ENCODE measurements around the gene SLC51A. TPM values are rescaled to one million over a fixed set of nuclear protein-coding genes. Genes with fewer than 3 reads are reported as not detected.
A peak's percentile ranks its signal among the peaks of the same experiment; 100 is the strongest.
"Not testable (repeated sequence)": the region's sequence is repeated elsewhere in the genome, so short reads cannot be mapped to it uniquely, and the experiment has no call there.

The SLC51A gene
- total RNA-seq, 1 donor from 2014 or later = 0.60 TPM

DNA sequence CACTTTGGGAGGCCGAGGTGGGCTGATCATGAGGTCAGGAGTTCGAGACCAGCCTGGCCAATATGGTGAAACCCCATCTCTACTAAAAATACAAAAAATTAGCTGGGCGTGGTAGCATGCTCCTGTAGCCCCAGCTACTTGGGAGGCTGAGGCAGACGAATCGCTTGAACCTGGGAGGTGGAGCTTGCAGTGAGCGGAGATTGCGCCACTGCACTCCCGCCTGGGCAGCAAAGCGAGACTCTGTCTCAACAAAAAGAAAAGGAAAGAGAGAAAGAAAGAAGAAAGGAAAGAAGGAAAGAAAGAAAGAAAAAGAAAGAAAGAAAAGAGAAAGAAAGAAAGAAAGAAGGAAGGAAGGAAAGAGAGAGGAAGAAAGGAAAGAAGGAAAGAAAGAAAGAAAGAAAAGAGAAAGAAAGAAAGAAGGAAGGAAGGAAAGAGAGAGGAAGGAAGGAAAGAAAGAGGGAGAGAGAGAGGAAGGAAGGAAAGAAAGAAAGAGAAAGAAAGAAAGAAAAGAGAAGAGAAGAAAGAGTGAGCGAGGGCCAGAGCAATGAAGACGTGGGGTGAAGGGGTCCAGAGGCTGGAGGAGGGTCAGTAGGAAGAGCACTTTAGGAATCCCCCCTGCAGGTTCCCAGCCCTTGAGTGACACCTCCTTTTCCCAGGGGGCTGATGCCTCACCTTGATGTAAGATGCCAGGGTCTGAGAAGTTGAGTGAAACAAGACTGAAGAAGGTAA lies 6.2 kb upstream of the SLC51A start:
- intact Hi-C loops (cut with DNase I); DNase-seq (ENCODE audit: missing footprints); ATAC-seq: not testable (repeated sequence)

DNA sequence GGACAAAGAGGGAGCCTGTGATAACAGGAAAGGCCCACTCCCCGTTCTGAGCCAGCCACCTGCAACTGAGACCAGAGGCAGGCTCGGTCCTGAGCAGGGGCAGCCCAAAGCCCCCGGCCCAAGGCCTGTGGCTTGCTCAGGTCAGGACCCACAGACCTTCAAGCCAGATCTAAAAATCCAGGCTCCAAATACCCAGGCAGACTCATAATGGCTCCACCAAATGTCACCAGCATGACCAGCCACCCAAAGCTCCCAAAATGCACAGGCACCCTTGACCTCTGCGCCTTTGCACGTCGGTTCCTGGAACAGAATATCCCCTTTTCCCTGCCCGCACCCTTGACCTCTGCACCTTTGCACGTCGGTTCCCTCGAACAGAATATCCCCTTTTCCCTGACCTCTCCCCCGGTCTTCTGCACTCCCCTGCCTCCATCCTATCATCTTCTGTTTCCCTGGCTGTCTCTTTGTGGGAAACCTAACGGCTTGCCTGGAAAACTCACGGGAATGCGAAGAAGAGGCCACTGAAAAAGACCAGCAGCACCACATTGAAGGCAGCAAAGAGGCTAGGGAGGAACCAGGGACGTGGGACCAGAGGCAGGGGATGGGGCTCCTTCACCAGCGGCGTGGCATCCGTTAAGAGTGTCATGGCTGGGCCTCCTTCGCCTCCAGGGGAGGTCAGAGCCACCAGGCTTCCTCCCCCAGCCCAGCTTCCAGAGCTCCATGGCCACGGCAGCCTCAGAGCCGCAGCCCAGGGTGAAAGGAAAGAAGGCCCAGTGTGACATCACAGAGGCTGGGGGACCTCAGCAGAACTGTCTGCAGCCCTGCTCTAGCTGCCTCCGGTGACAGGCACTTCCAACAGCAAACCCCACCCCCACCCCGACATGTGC lies 5.4 kb upstream of the SLC51A start, which contains the start of gene ZDHHC19:
TSS of gene ZDHHC19 (minus strand) at position 728 of the 884 bp plus-strand sequence. CDS start at position 643, 85 bp downstream.
- ATAC-seq = no peak
- intact Hi-C loops (cut with DNase I) = no loop called here
- DNase-seq (ENCODE audit: missing footprints) = no peak

DNA sequence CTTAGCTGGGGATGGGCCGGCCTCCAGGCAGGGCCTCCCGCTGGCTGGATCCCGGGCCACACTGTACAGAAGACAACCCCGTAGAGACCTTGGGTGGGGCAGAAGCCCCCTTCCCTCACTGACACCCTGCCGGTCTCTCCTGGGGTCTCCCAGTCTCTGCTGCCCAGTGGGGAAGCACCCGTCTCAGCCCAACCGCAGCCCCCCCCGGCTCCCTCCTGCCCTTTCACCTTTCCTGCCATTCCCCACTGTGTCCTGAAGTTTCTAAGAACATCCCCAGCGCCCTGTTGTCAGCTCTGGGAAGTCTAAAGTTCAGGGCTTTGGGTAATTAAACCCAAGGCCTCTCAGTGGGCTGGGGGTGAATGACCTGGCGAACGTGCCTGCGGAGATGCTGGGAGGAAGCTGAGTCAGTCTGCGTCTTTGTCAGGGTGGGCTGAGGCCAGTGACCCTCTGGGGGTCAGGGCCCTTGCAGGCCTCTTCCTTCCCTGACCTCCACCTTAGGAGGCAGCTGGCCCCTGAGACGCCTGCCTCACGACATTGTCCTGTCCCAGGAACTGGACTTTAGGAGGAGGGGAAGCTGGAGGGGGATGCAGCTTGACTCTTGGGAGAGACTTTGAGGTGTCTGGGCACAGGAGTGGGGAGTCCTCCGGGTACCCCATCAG lies 1.4 kb upstream of the SLC51A start:
- intact Hi-C loops (cut with DNase I) = no loop called here
- ATAC-seq = no peak
- DNase-seq (ENCODE audit: missing footprints) = no peak

DNA sequence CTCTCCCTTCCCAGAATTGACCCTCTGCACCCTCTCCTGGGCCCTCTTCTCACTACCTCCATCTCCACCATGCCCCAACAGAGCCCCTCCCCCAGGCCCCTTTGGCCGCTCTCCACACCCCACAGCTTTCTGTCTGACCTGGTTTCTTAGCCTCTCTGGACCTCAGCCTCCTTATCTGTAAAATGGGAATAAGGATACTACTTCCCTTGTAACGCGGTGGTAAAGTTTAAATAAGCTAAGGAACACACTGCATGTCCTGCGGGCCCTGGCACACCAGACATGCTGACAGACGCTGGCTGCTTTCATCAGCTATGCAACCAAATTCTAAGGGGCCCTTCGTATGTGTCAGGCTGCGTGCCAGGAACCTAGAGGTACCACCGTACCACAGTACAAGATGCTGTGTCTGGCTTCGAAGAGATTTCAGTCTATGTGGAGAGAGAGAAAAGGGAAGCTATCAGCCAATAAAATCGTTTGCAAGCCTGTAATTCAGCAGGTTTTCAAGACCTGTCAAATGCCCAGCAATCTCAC lies 777 bp upstream of the SLC51A start:
- ATAC-seq (no peak), DNase-seq (ENCODE audit: missing footprints) (no peak)
- intact Hi-C loops (cut with DNase I) = no loop called here

DNA sequence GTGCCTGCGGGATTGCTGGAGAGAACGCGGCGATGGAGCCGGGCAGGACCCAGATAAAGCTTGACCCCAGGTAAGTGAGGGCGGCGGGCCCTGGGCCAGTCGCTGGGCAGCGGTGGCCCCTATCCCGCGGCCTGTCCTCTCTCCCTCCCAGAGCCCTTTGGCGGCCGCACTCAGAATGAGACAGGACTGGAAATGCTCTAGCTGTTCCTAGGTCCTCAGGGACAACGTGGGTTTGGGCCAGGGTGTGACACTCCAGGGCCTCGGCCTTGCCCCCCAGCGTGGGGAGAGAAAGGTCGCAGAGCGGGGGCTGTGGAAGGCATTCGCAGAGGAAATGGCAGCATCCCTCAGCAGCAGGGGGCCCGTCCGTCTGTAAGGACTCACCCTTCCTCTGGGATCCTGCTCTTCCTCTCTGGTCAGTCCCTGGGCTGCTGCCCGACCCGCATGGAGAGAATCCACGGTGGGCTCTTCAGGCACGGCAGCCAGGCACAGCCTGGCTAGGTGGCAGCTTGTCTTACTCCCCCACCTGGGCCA lies 412 bp downstream of the SLC51A start:
- intact Hi-C loops (cut with DNase I) = no loop called here
- DNase-seq (ENCODE audit: missing footprints) = no peak
- ATAC-seq = no peak

DNA sequence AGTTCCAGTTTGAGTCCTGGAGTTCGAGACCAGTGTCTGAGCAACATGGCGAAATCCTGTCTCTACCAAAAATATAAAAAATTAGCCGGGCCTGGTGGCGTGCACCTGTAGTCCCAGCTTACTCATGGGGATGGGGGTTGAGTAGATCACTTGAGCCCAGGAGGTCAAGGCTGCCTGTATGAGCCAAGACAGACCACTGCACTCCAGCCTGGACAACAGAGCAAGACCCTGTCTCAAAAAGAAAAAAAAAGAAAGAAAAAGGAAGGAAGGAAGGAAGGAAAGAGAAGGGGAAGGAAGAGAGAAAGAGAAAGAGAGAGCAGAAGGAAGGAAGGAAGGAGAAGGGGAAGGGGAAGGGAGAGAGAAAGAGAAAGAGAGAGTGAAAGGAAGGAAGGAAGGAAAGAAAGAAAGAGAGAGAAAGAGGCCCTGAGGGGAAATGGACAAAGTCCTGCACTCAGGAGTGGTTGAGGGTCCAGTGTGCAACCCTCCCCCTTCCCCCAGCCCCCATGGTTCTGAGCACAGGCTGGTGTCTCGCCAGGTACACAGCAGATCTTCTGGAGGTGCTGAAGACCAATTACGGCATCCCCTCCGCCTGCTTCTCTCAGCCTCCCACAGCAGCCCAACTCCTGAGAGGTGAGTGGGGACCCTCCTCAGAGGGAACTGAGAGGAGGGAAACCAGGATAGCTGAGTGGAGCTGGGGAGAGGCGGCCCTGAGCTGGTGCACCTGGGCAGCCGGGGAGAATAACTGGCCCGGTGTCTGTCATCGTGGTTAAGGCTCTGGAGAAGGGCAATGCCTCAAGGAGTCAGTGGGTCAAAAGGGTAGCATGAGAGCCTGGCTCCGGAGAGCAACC lies 1.2 kb downstream of the SLC51A start:
- DNase-seq (ENCODE audit: missing footprints) (no peak), ATAC-seq (no peak)
- intact Hi-C loops (cut with DNase I) = no loop called here

DNA sequence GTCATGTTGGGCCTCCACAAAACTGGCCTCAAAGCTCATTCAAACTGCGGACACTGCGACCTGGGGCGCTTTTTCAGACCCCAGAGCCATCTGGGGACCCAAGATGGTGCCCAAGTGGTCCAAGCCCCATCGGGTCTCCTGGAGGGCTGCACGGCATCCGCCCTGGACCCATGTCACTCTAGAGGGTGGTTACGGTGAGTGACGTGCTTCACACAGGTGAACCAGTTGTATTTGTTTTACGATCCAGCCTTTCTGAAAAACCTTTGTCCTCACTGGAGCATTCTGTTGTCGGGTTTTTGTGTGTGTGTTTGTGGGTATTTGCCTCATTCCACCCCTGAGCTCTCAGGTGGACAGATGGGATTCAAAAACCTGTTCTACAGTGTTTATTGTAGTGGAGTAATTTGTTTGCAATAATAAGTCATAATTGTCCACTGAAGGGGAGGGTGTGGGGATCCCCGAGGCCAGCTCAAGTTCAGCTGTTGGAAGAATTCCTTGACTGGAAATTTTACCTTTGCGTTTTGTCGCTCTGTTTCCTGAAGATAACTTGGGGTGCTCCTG lies 1.9 kb downstream of the SLC51A start:
- intact Hi-C loops (cut with DNase I) = no loop called here
- ATAC-seq (no peak), DNase-seq (ENCODE audit: missing footprints) (no peak)

DNA sequence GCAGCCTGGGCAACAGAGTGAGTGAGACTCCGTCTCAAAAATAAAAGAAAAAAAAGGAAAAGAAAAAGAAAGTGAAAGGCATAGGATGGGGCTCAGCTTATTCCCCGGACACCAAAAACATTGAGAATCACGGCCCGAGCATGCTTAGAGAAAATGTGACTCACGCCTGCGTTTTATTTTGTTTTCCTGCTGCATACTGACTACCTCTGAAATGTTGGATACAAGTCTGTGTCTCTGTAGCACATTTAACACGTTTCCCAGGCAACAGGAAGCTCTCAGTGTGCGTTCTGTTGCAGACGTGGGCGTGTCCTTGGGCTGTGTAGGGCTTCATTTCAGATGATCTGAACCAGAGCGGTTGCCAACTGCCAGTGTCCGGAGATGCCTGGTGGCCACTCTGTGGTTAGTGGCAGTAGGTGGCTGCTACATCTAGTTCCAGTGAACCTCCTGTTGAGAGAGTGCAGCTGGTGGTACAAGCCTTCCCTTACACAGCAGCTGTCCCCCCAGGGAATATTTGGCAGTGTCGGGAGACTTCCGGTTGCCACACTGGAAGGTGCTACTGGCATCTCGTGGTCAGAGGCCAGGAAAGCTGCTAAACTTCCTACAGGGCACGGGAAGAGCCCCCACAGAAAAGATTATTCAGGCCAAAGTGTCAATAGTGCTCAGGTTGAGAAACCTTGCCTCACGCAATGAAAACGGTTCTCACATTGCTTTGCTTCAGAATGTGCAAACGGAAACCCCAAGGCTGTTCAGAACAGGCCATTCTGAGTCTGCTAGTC lies 3.0 kb downstream of the SLC51A start:
- ATAC-seq (peak; percentile 57), DNase-seq (ENCODE audit: missing footprints) (peak; percentile 85)
- intact Hi-C loops (cut with DNase I) = no loop called here

DNA sequence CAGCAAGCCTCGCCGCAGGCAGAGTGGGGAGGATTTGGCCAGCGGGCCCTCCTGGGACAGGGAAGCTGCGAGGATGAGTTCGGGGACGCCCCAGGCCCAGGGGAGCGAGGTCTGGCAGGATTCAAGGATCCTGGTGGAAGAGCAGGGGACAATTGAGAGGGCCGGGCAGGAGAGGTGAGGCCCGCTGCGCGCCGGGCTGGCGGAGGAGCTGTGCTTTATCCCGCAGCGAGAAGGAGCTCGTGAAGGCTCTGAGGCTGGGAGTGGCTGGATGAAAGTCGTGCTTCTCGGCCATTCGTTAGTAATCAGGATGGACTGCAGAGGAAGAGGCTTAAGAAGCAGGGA lies 3.6 kb downstream of the SLC51A start:
- intact Hi-C loops (cut with DNase I) = no loop called here
- no peak for DNase-seq (ENCODE audit: missing footprints)
- no peak for ATAC-seq

DNA sequence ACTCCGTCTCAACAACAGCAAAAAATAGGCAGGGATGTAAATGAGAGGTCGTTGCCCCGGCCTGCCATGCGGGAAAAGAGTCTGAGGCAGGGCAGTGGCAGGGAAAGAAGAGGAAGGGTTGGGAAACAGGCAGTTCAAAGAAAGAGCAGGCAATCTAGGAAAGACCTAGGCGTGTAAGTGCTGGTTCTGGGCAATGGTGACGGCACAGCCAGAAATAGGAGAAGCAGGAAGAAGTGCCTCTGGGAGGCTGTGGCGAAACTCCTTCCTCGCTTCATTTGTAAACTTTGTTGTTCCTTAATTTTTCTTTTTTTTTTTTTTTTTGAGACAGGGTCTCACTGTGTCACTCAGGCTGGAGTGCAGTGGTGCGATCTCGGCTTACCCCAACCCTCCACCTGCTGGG lies 4.3 kb downstream of the SLC51A start:
- ATAC-seq (peak; percentile 51), DNase-seq (ENCODE audit: missing footprints) (no peak)
- intact Hi-C loops (cut with DNase I) = no loop called here

DNA sequence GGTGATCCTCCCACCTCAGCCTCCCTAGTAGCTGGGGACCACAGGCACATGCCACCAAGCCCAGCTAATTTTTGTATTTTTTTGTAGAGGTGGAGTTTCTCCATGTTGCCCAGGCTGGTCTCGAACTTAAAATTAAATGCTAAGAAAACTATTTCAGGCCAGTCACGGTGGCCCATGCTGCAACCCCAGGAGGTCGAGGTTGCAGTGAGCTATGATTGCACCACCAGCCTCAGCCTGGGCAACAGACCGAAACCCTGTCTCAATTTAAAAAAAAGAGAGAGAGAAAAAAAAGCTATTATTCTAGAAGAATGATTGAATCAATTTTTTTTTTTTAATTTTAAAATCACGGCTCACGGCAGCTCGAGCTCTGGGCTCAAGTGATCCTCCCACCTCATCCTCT lies 4.7 kb downstream of the SLC51A start:
- no peak for ATAC-seq
- intact Hi-C loops (cut with DNase I) = no loop called here
- DNase-seq (ENCODE audit: missing footprints) = no peak

DNA sequence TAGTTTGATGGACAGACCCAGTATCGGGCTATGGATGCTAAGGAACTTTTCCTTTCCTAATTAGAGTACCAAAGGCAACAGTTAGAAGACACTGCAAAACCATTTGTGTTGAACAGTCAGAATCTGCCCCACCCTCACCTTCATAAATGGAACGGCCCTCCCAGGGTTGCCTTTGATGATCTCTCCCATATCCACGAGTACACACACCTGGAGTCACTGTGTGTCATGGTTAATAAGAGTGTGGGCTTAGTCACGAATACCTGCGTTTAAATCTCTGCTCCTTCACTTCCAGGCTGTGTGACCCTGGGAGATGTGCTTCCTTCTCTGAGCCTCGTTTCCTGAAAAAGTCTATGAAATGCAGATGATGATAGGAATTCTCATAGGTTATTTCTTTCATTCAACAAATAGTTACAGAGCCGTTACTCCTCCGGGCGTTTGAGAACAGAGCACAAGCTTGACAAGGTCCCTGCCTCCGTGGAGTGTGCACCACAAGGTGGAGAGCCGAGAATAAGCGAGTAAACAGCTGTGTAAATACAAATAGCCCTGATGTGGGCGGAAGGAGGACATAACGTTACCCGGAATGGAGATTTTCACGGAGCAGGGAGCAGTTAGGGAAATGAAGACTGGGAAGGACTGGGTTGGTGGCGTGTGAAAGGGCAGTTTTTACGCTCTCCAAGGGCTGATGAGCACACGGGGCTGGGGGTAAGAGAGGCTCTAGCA lies 6.7 kb downstream of the SLC51A start:
- intact Hi-C loops (cut with DNase I) = no loop called here
- no peak for DNase-seq (ENCODE audit: missing footprints)

DNA sequence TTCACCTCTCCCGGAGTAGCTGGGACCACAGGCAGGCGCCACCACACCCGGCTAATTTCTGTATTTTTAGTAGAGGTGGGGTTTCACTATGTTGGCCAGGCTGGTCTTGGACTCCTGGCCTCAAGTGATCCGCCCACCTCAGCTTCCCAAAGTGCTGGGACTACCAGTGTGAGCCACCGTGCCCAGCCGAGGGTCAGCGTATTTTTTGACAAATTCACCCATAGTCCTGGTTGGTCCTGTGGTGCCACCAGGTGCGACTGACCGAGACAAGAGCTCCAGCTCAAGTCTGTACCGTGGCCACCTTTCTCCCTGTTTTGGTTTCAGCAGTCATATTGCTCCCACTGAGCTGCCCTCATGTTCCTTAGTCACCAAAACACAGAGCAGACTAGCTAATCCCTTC lies 8.8 kb downstream of the SLC51A start:
- intact Hi-C loops (cut with DNase I) = no loop called here
- no peak for ATAC-seq

More for the DNA sequence above, 6.7 kb downstream of the SLC51A start:
- ATAC-seq = no peak

DNA sequence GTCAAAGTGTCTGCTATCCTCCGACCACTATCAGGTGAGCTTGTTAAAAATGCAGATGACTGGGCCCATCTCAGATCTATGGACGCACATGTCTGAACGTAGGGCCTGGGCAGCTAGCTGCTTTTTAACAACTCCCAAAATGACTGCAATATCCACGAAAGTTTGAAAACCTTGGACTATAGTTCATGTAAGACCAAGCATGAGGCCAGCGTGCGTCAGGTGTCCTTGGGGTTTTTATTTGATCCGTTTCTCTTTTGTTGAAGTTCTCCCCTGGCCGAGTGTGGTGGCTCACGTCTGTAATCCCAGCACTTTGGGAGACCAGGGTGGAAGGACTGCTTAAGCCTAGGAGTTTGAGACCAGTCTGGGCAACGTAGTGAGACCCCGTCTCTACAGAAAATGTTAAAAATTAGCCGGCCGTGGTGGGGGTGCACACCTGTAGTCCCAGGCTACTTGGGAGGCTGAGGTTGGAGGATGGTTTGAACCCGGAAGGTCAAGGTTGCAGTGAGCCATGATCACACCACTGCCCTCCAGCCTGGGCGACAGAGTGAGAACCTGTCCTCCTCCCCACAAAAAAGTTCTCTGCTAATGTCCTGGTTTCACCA lies 9.5 kb downstream of the SLC51A start:
- intact Hi-C loops (cut with DNase I) = no loop called here
- no peak for ATAC-seq
- no peak for DNase-seq (ENCODE audit: missing footprints)

More for the DNA sequence above, 8.8 kb downstream of the SLC51A start:
- DNase-seq (ENCODE audit: missing footprints) = no peak

DNA sequence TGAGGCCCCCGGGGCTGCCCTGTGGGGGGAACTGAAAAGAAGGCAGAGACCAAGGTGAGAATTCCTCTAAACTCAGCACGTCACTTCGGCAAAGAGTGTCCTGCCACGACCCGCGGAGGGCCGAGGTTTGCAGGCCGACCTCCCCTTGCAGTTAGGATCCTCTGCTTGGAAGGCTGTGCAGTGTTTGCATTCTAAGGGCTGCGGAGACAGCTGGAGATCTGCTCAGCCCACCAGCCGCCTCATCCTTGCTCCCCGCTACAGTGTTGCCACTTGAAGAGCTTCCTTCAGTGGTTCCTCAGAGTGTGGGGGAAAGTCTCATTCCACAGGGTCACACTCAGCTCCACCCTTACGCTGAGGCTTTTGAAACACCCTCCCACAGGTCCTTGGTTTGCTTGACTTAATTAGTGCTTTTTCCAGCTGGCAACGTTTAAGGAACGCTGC lies 10.8 kb downstream of the SLC51A start:
- DNase-seq (ENCODE audit: missing footprints) (no peak), ATAC-seq (no peak)
- intact Hi-C loops (cut with DNase I) = no loop called here
